IMR-90 (cell line): ENCODE data around the gene ZNF783. TPM values are rescaled to one million over a fixed set of nuclear protein-coding genes. Genes with fewer than 3 reads are reported as not detected.

Experiments used
- ATAC-seq: fragments of 200-7000 bp; cut with Tn5 transposase; 2 replicates; pipeline ENCODE4 v1.9.1; 2020; ENCODE audit warnings: low read depth, mild to moderate bottlenecking, moderate library complexity
- BruUV-seq: library from RNA; stranded (reverse); fragments of 400-500 nt; replicated peaks from 2 replicates; lab custom pipeline; 2021; lab: Mats Ljungman, UMichigan
- CTCF ChIA-PET: fragments of 300-600 bp; formaldehyde crosslinking; extraction: SDS; loops from one replicate; lab custom pipeline; 2021; ENCODE audit warnings: antibody characterized with exemption; lab: Yijun Ruan, JAX
- POLR2A ChIA-PET: fragments of 300-600 bp; sonication (Branson Sonifier 250); formaldehyde crosslinking; loops from one replicate; lab custom pipeline; 2022; ENCODE audit warnings: antibody characterized with exemption; ENCODE audit not compliant: unreplicated experiment; lab: Charles Lee
- DNase-seq: peaks from one replicate; pipeline ENCODE4 v3.0.0; 2013
- H2AFZ ChIP-seq: replicated peaks from 2 replicates; pipeline ENCODE3; 2013; ENCODE audit warnings: low read length, mild to moderate bottlenecking; ENCODE audit not compliant: poor library complexity
- H2AK5ac ChIP-seq: 2 replicates; pipeline ENCODE4 v1.6.1; 2013; ENCODE audit warnings: low read depth, low read length, inconsistent platforms
- H2AK9ac ChIP-seq: replicated peaks from 2 replicates; pipeline ENCODE3; 2013; ENCODE audit warnings: mild to moderate bottlenecking, low read depth, low read length, moderate library complexity; ENCODE audit not compliant: poor library complexity
- H2BK120ac ChIP-seq: 2 replicates; pipeline ENCODE4 v1.6.1; 2013; ENCODE audit warnings: low read depth, low read length, inconsistent platforms
- H2BK15ac ChIP-seq: 3 replicates; pipeline ENCODE4 v1.6.1; 2013; ENCODE audit warnings: low read depth, low read length, inconsistent platforms
- H2BK20ac ChIP-seq: 2 replicates; pipeline ENCODE4 v1.6.1; 2013; ENCODE audit warnings: low read depth, mild to moderate bottlenecking, inconsistent platforms, low read length, moderate library complexity
- H2BK5ac ChIP-seq: 2 replicates; pipeline ENCODE4 v1.6.1; 2013; ENCODE audit warnings: mild to moderate bottlenecking, low read depth, low read length, inconsistent platforms; ENCODE audit not compliant: poor library complexity, severe bottlenecking
- H3K14ac ChIP-seq: replicated peaks from 2 replicates; pipeline ENCODE4 v1.6.1; 2013; ENCODE audit warnings: low read depth, low read length, inconsistent platforms
- H3K18ac ChIP-seq: 2 replicates; pipeline ENCODE4 v1.6.1; 2013; ENCODE audit warnings: low read depth, low read length, control low read depth
- H3K23ac ChIP-seq: 2 replicates; pipeline ENCODE4 v1.6.1; 2013; ENCODE audit warnings: low read depth, low read length, inconsistent platforms
- H3K27ac ChIP-seq: 2 replicates; pipeline ENCODE4 v1.5.1; 2013; ENCODE audit warnings: mild to moderate bottlenecking, control low read depth, low read length; ENCODE audit not compliant: insufficient read depth
- H3K27me3 ChIP-seq: 2 replicates; pipeline ENCODE4 v1.6.1; 2013; ENCODE audit warnings: low read length; ENCODE audit not compliant: control insufficient read depth, insufficient read depth
- H3K36me3 ChIP-seq: 2 replicates; pipeline ENCODE4 v1.6.1; 2013; ENCODE audit warnings: low read length, mixed read lengths; ENCODE audit not compliant: control insufficient read depth, insufficient read depth
- H3K4ac ChIP-seq: 2 replicates; pipeline ENCODE4 v1.6.1; 2013; ENCODE audit warnings: low read depth, low read length, inconsistent platforms
- H3K4me1 ChIP-seq: 2 replicates; pipeline ENCODE4 v1.6.1; 2013; ENCODE audit warnings: low read length, mixed read lengths; ENCODE audit not compliant: control insufficient read depth, insufficient read depth
- H3K4me2 ChIP-seq: 2 replicates; pipeline ENCODE4 v1.6.1; 2013; ENCODE audit warnings: low read depth, mild to moderate bottlenecking, control low read depth, low read length, moderate library complexity
- H3K4me3 ChIP-seq: 2 replicates; pipeline ENCODE4 v1.5.1; 2013; ENCODE audit warnings: low read depth, mild to moderate bottlenecking, control low read depth, low read length, moderate library complexity; ENCODE audit not compliant: insufficient read depth
- H3K56ac ChIP-seq: 2 replicates; pipeline ENCODE4 v1.6.1; 2013; ENCODE audit warnings: low read length, inconsistent platforms; ENCODE audit not compliant: insufficient read depth; ENCODE audit errors: extremely low read depth
- H3K79me1 ChIP-seq, 2 experiments: 2 replicates each; pipeline ENCODE4 v1.6.1; 2013; ENCODE audit warnings: low read length in 2 of 2, inconsistent platforms in 1 of 2, low read depth in 1 of 2
- H3K9ac ChIP-seq: 2 replicates; pipeline ENCODE4 v1.6.1; 2013; ENCODE audit warnings: low read depth, low read length, control low read depth
- H3K9me1 ChIP-seq: 2 replicates; pipeline ENCODE4 v1.6.1; 2013; ENCODE audit warnings: low read length, inconsistent platforms; ENCODE audit not compliant: insufficient read depth
- H3K9me3 ChIP-seq: 2 replicates; pipeline ENCODE4 v1.6.1; 2013; ENCODE audit warnings: low read length; ENCODE audit not compliant: control insufficient read depth, insufficient read depth
- H4K20me1 ChIP-seq: 2 replicates; pipeline ENCODE4 v1.6.1; 2013; ENCODE audit warnings: low read length, inconsistent platforms; ENCODE audit not compliant: insufficient read depth
- H4K5ac ChIP-seq: 2 replicates; pipeline ENCODE4 v1.6.1; 2013; ENCODE audit warnings: mild to moderate bottlenecking, low read depth, low read length, control low read depth
- H4K8ac ChIP-seq, 2 experiments: 2 replicates each; pipeline ENCODE4 v1.6.1; 2013; ENCODE audit warnings: low read depth in 2 of 2, low read length in 2 of 2, control low read depth in 1 of 2, inconsistent platforms in 1 of 2
- H4K91ac ChIP-seq: 2 replicates; pipeline ENCODE4 v1.6.1; 2013; ENCODE audit warnings: low read depth, low read length, inconsistent platforms; ENCODE audit not compliant: insufficient read depth
- CEBPB ChIP-seq: IDR thresholded peaks from 2 replicates; pipeline ENCODE4 v1.6.1; 2012; ENCODE audit warnings: low read depth, low read length, improper control_type of control experiment
- FOS ChIP-seq: fragments of 150-350 bp; IDR thresholded peaks from 2 replicates; pipeline ENCODE4 v1.6.1; 2016; ENCODE audit warnings: low read depth, low read length
- MAFK ChIP-seq: IDR thresholded peaks from 2 replicates; pipeline ENCODE4 v1.6.1; 2012; ENCODE audit warnings: low read depth, low read length, improper control_type of control experiment
- MAZ ChIP-seq: IDR thresholded peaks from 2 replicates; pipeline ENCODE4 v1.6.1; 2012; ENCODE audit warnings: low read depth, mild to moderate bottlenecking, low read length, improper control_type of control experiment, moderate library complexity, borderline replicate concordance
- MXI1 ChIP-seq: IDR thresholded peaks from 2 replicates; pipeline ENCODE4 v1.6.1; 2012; ENCODE audit warnings: low read depth, mild to moderate bottlenecking, low read length, moderate library complexity, borderline replicate concordance
- POLR2A ChIP-seq: IDR thresholded peaks from 2 replicates; pipeline ENCODE4 v1.6.1; 2012; ENCODE audit warnings: mild to moderate bottlenecking, low read depth, low read length
- RAD21 ChIP-seq: IDR thresholded peaks from 2 replicates; pipeline ENCODE4 v1.6.1; 2012; ENCODE audit warnings: low read length, improper control_type of control experiment
- RFX5 ChIP-seq: IDR thresholded peaks from 2 replicates; pipeline ENCODE4 v1.8.0; 2012; ENCODE audit warnings: low read depth, mild to moderate bottlenecking, low read length, moderate library complexity
- SMC3 ChIP-seq: fragments of 150-350 bp; IDR thresholded peaks from 2 replicates; pipeline ENCODE4 v1.6.1; 2016; ENCODE audit warnings: low read depth, mild to moderate bottlenecking, antibody characterized with exemption, low read length, moderate library complexity
- WGBS, 2 experiments: methylation state at CpG; one replicate each; pipeline versions ENCODE4 v1.1.5 to v1.1.7; 2013; ENCODE audit warnings: missing lambda C conversion rate in 2 of 2; ENCODE audit not compliant: insufficient read length in 1 of 2; ENCODE audit errors: extremely low coverage in 2 of 2; 5-methylcytosine and 5-hydroxymethylcytosine counted together
- dilution Hi-C: fragments of 300-500 bp; cut with HindIII; formaldehyde crosslinking; loops from one replicate; pipeline ENCODE4 v1.14.3; 2018; ENCODE audit warnings: low sequenced_read_pairs; ENCODE audit not compliant: unreplicated experiment
- in situ Hi-C: fragments of 300-500 bp; cut with MboI; formaldehyde crosslinking; loops from 3 replicates; pipeline ENCODE4 v1.14.3; 2019; ENCODE audit warnings: low sequenced_read_pairs, inconsistent platforms, mixed read lengths
- intact Hi-C: fragments of 100-400 bp; cut with micrococcal nuclease; formaldehyde crosslinking; loops from 2 replicates; pipeline ENCODE4 v1.10.0; 2022
- polyA plus RNA-seq, 3 experiments: library from polyadenylated mRNA; depleted of rRNA; stranded (reverse); fragments of >200 nt; gene quantifications; 2 replicates each; pipeline ENCODE4 v1.2.3, GENCODE V29; 2012; ENCODE audit warnings: low replicate concordance in 1 of 3
- total RNA-seq: library from RNA; depleted of rRNA; stranded (reverse); fragments of >200 nt; gene quantifications from 2 replicates; pipeline ENCODE4 v1.2.3, GENCODE V29; 2012
- TF ChIP-seq, protein P1 (sequence below): conservative IDR thresholded peaks from 2 replicates; pipeline ENCODE4 v1.5.1; 2012; ENCODE audit warnings: mild to moderate bottlenecking, low read depth, low read length, improper control_type of control experiment
- TF ChIP-seq, protein P2 (sequence below): fragments of 150-350 bp; IDR thresholded peaks from 2 replicates; pipeline ENCODE4 v1.6.1; 2016; ENCODE audit warnings: low read depth, mild to moderate bottlenecking, low read length, moderate library complexity, borderline replicate concordance

Gene ZNF783
- total and polyA plus RNA-seq, 2 of the 4 experiments (the other 2 are of a cell fraction) = 2.3 to 7.2 TPM

DNA sequence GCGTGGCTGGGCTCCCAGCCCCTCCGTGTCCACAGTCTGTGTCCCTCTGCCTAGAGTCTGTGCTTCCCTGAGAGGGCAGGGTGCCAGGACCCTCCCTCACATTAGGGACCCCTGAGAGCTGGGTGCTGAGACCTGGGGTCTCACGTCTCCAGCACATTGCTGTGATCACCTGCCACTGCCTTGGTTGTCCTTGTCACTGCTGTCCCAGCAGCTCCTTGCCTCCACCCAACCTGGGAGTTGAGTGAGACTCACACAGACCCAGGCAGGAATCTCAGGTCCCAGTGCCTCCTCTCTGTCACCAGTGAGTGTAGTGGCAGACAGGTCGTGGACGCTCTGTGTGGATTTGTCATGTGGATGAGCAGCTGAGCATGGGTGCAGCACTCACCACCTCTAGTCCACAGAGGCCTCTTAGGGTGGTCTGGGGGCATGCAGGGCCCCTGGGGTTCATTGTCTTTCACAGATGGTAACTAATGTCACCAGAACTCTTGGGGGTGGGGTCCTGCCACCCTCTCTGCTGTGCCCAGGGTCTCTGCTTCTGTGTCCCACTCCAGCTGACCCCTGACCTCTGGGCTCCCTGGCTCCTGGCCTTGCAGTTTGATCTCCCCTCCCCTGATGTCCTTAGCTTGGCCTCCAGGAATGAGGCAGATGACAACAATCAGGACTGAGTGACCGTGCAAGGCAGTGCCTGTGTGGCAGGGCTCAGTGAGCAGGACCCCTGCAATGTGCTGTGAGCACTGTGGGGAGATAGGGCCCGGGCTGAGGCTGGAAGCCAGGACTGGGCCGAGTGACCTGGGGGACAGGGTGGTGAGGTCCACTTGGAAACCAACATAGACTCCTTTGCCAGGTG lies 18.9 kb downstream of the ZNF783 start:
- TF ChIP-seq MXI1 (no peak), POLR2A (no peak), CEBPB (no peak), MAZ (no peak), RAD21 (no peak), FOS (no peak), MAFK (no peak), RFX5 (no peak), SMC3 (no peak)
- TF ChIP-seq, protein P1, sequence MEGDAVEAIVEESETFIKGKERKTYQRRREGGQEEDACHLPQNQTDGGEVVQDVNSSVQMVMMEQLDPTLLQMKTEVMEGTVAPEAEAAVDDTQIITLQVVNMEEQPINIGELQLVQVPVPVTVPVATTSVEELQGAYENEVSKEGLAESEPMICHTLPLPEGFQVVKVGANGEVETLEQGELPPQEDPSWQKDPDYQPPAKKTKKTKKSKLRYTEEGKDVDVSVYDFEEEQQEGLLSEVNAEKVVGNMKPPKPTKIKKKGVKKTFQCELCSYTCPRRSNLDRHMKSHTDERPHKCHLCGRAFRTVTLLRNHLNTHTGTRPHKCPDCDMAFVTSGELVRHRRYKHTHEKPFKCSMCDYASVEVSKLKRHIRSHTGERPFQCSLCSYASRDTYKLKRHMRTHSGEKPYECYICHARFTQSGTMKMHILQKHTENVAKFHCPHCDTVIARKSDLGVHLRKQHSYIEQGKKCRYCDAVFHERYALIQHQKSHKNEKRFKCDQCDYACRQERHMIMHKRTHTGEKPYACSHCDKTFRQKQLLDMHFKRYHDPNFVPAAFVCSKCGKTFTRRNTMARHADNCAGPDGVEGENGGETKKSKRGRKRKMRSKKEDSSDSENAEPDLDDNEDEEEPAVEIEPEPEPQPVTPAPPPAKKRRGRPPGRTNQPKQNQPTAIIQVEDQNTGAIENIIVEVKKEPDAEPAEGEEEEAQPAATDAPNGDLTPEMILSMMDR = no peak
- TF ChIP-seq, protein P2, sequence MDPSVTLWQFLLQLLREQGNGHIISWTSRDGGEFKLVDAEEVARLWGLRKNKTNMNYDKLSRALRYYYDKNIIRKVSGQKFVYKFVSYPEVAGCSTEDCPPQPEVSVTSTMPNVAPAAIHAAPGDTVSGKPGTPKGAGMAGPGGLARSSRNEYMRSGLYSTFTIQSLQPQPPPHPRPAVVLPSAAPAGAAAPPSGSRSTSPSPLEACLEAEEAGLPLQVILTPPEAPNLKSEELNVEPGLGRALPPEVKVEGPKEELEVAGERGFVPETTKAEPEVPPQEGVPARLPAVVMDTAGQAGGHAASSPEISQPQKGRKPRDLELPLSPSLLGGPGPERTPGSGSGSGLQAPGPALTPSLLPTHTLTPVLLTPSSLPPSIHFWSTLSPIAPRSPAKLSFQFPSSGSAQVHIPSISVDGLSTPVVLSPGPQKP = no peak
- Histone ChIP-seq H3K27me3 (no peaks in the 10 kb centered on the region), H3K9me3 (no peaks in the 10 kb centered on the region), H2AK9ac (no peak overlapping the region), H3K4me2 (no peak overlapping the region), H3K23ac (no peak overlapping the region), H3K4me3 (no peak overlapping the region), H3K4me1 (0 out of 2 replicates have a peak, but pooled peaks cover 2% of the 10 kb centered on the region), H3K4ac (no peak overlapping the region), H3K79me1 (peaks cover 0 to 3% of the 10 kb centered on the region in 2 experiments; a peak in 1 of 4 replicates), H3K9me1 (peaks cover 7% of the 10 kb centered on the region; the same call in 1 of the 2 replicates), H3K9ac (no peak overlapping the region), H2BK120ac (no peak overlapping the region), H3K14ac (no peak overlapping the region), H4K8ac (no peak overlapping the region), H2AK5ac (no peak overlapping the region), H4K91ac (no peak overlapping the region), H3K36me3 (peaks cover 39% of the 10 kb centered on the region), H3K56ac (no peak overlapping the region), H2AFZ (no peak overlapping the region), H2BK20ac (no peak overlapping the region), H3K18ac (no peak overlapping the region), H4K20me1 (peaks cover 4% of the 10 kb centered on the region), H3K27ac (no peak overlapping the region), H4K5ac (no peak overlapping the region), H2BK5ac (no peak overlapping the region), H2BK15ac (no peak overlapping the region)
- ChIA-PET CTCF (no interaction called here), POLR2A (no interaction called here)
- no TSS peak for BruUV-seq
- intact Hi-C loops = no loop called here
- 94% methylated on average over 3 of the region's 8 CpGs; no CpG with 5 or more reads in 1 of the 2 experiments for WGBS, 2 experiments
- in situ Hi-C loops = no loop called here
- dilution Hi-C loops = no loop called here
- ATAC-seq (no peak), DNase-seq (no peak)
